Myocyte (in vitro differentiated cells): ENCODE results near the gene ROBO4. TPM values are rescaled to one million over a fixed set of nuclear protein-coding genes. Genes with fewer than 3 reads are reported as not detected.

Experiments
- DNase-seq: peaks from one replicate; pipeline ENCODE4 v3.0.0-alpha.2; 2012; ENCODE audit warnings: low read depth
- total RNA-seq: library from RNA; depleted of rRNA; stranded (reverse); fragments of >200 nt; gene quantifications from 2 replicates; pipeline ENCODE4 v1.2.3, GENCODE V29; 2014

The ROBO4 gene
- total RNA-seq, 1 donor from 2014 or later = 3.4 TPM

DNA sequence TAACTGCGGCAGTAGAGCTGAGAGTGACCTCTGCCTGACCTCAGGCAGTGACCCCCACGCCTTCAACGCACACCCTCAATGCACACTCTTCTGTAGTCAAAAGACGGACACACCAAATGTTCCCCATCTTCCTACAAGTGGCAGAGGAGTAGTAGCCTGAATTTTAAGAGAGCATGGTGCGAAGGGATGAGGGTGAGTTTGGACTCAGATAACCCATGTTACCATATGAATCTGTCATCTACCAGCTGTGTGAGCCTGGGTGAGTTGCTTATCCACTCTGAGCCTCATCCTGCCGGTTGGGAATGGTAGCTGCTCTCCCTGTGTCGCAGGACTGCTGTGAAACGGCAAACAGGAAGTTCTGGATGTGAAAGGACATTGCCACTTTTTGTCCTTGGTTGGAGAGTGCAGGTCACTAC is 53.0 kb downstream of the ROBO4 start:
- no peak for DNase-seq

DNA sequence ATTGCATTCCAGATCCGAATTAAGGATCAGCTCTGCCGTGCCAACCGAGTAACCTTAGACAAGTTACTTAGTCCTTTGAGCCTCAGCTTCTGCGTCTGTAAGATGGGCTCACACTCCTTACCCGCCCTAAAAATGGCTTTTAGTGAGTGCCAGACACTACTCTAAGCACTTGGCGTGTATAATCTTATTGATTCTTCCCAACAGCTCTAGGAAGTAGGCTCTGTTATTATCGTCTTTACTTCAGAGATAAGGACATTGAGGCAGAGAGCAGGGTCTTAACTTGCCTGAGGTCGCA is 54.1 kb downstream of the ROBO4 start:
- no peak for DNase-seq

DNA sequence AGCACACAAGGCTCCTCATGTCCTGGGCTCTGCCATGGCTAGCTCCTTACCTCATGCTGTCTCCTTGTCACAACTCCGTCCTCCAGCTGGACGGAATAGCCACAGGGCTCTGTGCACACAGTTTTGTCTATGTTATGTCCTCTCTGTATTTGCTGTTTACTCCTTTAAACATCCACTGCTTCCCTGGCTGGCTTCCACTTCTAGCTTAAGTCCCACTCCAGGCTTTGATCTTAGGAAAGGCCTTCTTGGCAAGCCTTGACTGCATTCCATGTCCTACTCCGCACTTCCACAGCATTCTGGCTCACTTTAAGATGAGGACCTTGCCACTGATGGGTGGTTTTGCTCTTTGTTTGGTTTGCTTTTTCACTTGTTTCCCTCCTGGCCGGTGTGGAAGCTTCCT is 55.4 kb downstream of the ROBO4 start:
- DNase-seq = no peak

DNA sequence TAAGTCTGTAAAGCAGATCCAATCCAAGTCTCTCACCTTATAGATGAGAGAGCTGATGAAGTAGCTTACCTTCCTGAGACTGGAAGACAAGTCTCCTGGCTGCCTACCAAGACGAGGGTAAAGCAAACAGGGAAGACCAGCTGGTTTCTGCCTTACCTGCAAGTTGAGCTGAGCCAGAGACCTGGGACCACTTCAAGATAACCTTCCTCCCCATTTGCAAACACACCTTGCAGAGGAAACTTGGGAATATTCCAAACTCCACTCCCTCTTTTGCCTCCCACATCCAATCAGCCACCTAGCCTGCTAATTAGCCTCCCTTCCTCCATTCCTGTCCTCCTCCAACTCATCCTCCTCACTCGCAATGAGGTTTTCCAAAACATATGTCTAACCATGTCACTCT is 55.8 kb downstream of the ROBO4 start:
- DNase-seq = no peak

DNA sequence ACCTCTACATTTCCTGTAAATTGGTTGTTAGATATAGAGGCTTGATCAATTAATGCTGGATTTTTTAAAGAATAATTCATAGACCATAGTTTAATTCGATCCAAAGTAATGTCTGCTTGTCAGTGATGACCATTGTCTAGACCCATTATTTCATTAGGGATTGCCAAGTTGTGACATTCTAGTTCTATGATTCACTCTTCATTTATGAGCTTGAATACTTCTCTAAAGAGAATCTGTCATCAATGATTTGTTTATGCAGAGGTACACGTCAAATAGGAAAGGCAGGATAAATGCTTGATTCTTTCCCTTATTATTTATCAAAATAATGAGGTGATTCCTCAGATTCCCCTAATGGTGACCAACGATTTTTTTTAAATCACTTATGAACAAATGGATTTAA is 56.5 kb downstream of the ROBO4 start:
- DNase-seq = no peak

DNA sequence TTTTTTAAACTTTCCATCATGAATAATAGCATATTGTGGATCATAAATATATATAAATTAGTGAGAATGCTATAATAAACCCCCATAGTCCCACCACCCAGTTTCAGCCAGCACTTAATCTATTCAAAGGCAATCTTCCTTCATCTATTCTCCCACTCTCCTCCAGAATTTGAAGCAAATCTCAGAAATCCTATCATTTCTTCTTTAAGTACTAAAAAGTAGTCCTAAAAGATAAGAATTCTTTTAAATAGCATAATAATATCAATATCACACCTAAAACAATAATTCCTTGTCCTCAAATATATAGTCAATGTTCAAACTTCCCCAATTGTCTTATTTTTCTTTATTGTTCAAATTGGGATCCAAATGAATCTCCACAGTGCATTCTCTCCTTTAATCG is 57.0 kb downstream of the ROBO4 start:
- DNase-seq = no peak

DNA sequence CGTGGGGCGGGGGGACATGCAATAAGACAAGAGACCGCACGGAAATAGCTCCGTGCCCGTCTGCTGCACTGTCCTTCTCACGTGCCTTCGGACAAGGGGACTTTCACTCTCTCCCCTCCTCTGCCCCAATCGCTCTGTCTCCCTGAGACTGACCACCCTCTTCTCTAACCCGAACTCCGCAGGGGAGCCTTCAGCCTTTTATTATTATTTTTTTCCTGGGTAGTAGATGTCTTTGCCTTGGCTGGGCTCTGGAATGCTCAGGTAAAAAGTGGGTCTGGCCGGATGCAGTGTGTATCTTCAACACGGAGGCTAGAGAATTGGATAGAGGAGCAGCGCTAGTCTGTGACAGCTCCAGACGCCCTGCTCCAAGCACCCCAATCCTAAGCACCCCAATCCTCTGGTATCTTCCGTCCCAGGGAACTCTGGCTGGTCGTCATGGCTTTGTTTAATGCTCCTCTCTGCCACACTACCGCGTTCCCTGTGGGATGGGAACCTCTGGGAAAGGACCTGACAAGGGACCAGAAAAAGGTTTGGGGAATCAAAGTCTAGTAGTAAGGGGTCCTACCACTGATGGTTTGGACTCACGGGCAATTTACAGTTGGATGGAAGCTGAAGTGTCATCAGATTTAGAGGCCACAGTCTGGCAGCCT is 57.6 kb downstream of the ROBO4 start:
- no peak for DNase-seq

DNA sequence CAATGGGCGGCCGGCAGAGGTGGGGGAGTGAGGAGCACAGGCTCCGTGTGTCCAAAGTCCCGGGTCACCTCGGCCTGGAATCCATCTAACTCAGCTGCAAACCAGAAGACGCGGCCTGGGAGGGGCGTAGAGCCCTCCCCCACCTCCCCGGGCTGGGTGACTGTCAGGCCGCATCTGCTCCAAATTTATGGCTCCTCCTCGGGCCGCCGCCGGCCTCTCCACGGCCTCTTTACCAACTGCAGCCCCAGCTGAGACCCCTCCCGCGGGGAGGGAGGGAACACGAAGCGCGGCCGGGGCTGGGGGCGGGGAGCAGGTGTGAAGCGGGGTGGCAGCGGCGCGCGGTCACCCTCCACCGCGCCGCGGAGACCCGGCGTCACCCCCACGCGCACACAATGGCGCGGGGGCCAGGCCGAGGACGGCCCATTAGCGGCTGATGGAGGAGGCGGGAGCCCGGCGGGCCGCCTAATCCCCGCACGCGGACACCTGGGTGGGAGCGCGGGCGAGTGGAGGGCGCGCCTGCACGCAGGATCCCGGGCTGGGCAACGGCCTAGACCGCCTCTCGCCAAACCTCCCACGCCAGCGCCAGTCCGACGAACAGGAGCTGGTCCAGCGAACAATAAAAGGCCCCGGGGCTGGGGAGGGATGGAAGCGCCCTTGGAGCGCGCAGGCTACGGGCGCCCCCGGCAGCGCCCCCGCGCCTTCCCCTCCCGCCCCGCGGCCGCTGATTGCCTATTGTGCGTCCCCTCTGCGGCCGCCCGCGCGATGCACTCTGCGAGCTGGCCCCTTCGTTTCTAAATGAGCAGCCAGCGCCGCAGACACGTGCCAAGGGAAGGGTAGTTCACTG is 58.3 kb downstream of the ROBO4 start:
- no peak for DNase-seq

DNA sequence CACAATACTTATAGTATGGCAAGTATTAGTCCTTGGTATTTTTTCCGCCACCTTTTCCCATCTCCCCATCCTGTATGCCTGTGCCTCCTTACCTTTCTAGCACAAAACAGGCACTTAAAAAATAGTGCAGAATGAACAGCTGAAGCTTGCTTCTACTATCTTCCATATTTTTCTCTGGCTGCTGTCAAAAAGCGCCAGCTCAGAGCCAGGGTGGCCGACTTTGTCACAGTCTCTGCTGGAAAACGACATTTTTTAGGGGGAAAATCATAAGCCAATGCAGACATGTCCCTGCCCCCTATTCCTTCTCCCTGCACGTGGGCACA is 58.9 kb downstream of the ROBO4 start:
- no peak for DNase-seq

DNA sequence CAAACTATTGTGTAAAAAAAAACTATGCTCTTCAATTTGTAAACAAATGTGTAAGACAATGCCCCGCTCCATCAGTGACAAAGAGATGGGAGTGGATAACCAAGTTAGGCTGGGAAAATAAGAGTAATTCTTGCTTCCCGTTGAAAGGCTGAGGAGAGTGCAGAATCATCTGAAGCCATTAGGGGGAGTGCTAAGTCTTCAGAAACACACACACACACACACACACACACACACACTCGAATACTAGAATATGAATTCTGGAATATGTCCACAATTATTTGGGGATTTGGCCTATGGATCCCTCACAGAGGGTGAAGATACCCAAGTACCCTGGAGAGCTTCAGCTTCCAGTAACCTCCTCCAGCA is 60.2 kb downstream of the ROBO4 start:
- peak; percentile 75 for DNase-seq

DNA sequence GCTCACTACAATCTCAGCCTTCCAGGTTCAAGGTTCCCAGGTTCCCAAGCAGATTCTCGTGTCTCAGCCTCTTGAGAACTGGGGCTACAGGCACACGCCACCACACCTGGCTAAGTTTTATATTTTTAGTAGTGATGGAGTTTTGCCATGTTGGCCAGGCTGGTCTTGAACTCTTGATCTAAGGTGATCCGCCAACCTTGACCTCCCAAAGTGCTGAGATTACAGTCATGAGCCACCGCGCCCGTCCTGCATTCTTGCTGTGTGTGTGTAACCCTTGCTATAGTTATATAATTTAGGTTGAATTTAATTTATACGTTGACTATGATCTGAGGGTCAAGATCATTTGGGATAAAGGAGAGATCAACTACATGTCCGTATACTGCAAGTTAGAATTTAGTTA is 61.7 kb downstream of the ROBO4 start:
- no peak for DNase-seq

DNA sequence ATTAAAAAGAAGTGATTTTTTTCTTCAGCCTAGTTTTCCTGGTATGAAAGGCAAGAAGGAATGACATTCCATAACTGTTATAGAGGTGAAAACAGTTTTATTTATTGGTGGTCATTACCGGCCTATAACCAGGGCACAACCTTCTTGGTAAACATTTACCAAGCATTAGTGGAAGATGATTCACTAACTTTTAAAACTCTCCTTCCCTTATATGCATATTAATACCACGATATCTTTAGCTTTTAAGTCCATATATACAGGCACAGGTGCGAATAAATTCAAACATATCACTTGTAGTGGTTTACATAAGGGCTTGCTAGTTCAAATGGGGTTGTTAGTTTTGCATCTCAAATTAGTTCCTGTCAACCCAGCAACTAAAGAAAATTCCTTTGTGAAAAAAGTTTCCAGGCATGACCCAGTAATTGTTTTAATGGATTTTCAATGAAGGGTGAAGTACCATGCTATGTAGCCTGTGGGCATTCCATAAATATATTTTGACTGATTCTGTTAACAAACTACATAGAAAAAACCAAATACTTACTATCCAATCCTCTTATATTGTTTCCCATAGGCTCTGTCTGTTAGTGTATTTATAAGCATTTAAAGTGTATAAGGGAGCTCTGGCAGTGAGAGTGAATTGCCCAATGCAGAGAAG is 63.0 kb downstream of the ROBO4 start:
- DNase-seq = no peak

Other genes with a start within 250 kb of the ROBO4 start
- 14.4 and 14.8 TPM in 2 replicates for gene SIAE, start 224.1 kb downstream of the ROBO4 start, total RNA-seq
- gene SPA17, start 224.0 kb downstream of the ROBO4 start, total RNA-seq = 4.6 and 7.7 TPM in 2 replicates
- not detected in 2 replicates for gene NRGN, start 157.9 kb downstream of the ROBO4 start, total RNA-seq
- gene VSIG2, start 145.6 kb downstream of the ROBO4 start, total RNA-seq = not detected in 2 replicates
- 0.08 and 0.26 TPM in 2 replicates for gene ESAM, start 135.6 kb downstream of the ROBO4 start, total RNA-seq
- gene MSANTD2, start 97.5 kb downstream of the ROBO4 start, total RNA-seq = 5.7 and 6.7 TPM in 2 replicates
- 14.1 and 17.0 TPM in 2 replicates for gene ROBO3, start 32.4 kb downstream of the ROBO4 start, total RNA-seq
- gene HEPN1, start 21.4 kb upstream of the ROBO4 start, total RNA-seq = not detected in 2 replicates
- not detected in 2 replicates for gene HEPACAM, start 38.2 kb upstream of the ROBO4 start, total RNA-seq
- 1.7 and 1.8 TPM in 2 replicates for gene CCDC15, start 56.3 kb upstream of the ROBO4 start, total RNA-seq
- gene SLC37A2, start 165.4 kb upstream of the ROBO4 start, total RNA-seq = 0.99 and 1.0 TPM in 2 replicates
- 24.4 and 30.8 TPM in 2 replicates for gene TMEM218, start 213.8 kb upstream of the ROBO4 start, total RNA-seq